GM10847 (cell line): Measurements from ENCODE around the gene NENF.

Experiments used
- POLR2A ChIP-seq: IDR thresholded peaks from 2 replicates; pipeline ENCODE4 v1.6.1; 2011; ENCODE audit not compliant: insufficient read length; ENCODE audit errors: extremely low read depth

NENF gene

GRCh38 chr1:212423879-212424278 lies 8.8 kb upstream of the NENF start:
- no peak for TF ChIP-seq POLR2A

DNA sequence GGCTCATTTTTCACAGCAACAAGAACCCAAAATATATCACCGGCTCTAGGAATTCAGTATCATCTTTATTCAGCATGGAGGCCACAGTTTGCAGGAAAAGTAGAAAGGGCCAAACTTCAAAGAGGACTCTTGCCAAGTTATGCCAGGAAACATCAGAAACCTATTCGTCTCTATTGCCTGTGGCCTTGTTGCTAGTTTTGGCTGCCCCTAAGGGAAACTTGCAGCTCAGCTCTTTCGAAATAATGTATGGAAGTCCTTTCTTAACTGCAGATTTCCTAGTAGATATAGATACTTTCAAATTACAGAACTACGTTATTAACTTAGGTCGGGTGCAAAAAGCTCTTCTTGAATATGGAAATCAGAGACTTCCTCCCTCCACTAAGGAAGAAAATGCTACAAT lies 4.2 kb upstream of the NENF start:
- no peak for TF ChIP-seq POLR2A

GRCh38 chr1:212430416-212430815 lies 2.3 kb upstream of the NENF start:
- no peak for TF ChIP-seq POLR2A

DNA sequence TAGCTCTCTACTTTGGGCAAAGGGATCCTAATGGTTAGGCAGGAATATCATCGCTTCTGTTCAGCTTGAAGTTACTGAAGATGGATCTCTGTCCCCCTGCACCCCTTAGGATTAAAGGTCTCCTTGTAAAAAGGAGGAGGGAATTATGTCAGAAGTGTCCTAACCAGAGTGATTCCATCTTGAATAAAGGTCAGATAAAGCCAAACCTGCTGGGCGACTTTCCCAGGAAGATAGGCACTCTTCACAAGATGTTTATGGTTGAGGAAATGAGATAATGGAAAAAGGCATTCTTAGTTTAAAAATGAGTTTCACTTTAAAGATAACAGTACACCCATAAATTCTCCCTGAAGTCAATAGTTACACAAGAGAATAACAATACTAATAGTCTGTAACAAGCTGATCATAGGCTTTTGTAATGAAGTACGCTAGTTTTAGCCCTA lies 1.7 kb upstream of the NENF start:
- no peak for TF ChIP-seq POLR2A

DNA sequence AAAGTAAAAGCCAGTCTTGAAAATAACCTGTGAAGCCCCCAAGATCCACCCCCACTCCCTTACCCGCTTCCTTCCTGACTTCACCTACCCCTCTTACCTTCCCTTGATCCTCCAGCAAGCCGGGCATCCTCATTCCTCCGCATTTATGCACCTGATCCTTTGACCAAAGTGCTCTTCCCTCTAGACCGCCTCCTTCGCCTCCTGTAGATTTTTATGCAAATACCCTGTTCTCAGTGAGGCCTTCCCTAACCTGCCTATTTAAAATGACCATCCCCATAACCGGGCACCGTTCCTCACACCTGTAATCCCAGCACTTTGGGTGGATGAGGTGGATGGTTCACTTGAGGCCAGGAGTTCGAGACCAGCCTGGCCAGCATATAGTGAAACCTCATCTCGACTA lies 1.1 kb upstream of the NENF start:
- TF ChIP-seq POLR2A = no peak

DNA sequence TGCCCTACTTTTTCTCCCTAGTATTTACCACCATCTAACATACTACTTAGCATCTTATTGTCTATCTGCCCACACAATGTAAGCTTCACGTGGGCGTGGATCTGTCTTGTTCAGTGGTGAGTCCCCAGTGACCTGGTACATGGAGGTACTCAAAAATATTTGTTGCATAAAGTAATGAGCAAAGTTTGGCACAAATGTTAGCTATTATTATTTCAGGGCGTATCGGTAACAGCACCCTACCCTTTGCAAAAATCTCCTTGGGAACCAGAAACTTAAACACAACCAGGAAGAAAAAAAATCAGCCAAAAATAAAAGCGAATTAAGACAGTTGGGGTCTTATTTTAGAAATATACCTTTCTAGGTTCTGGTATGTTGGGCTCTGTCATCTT lies 454 bp upstream of the NENF start:
- no peak for TF ChIP-seq POLR2A

DNA sequence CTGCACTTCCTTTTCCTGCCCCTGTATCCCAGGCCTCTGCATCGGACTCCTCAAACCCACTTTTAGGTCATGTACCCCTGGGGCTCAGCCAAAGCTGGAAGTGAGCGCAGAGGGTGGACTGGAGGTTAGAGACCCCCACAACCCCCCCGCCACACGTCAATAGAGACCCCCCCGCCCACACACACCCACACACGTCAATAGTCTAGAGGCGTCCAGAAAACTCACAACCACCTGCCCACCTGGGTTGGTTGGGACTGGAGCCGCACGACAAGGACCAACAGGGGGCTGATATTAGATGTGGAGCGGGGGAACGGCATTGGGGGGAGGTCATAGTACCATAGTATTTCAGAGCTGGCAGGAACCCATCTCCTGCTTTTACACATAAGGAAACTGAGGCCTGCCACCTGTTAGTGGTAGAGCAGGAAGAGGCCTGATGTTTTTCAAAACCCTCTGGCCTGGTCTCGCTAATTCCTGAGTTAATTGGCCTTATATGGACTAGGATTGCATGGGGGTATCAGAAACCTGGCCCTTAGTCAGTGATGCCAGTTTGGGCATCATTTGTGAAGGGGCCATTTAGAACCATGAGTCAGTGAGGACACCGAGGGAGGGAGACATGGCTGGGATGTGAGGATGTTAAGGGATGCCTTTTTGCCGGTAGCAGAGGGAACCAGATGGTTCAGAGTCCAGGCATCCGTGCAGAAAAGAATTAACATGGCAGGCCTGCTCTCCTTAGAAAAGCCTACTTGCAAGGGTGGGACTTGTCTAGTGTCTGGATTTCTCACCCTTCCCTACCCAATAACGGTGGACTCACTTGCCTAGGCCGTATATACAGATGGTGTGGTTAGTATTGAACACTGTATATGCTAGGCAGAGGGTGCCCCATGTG lies 1.1 kb downstream of the NENF start:
- TF ChIP-seq POLR2A = no peak

GRCh38 chr1:212434992-212435391 lies 2.3 kb downstream of the NENF start:
- TF ChIP-seq POLR2A = no peak

DNA sequence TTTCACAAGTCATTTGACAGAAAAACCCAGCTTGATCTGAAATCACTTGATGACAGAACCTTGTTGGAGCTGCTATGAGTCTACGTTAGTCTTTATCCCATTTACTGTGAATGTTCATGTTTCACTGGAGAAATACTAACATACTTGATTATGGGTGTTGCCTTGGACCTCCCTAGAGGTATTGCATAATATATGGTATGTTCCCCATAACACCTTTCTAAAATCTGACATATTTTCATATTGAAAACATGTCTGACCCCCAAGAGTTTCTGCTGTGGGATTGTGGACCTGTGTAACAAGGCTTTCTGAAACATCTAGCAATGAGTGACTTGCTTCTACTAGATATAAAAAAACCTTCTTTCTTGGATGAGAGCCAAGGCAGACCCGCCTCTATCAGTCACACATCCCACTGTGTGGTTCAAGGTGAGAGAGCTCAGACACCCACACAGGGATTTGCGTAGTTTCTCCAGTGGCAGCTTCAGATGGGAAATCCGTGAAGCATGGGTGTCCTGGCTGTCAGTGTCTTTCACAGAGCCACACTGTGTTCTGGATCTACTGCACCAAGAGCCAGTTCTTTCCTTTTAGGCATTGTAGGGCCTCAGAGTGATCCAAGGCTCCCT lies 4.6 kb downstream of the NENF start:
- TF ChIP-seq POLR2A = no peak

GRCh38 chr1:212438831-212439237 lies 6.1 kb downstream of the NENF start:
- TF ChIP-seq POLR2A = no peak

DNA sequence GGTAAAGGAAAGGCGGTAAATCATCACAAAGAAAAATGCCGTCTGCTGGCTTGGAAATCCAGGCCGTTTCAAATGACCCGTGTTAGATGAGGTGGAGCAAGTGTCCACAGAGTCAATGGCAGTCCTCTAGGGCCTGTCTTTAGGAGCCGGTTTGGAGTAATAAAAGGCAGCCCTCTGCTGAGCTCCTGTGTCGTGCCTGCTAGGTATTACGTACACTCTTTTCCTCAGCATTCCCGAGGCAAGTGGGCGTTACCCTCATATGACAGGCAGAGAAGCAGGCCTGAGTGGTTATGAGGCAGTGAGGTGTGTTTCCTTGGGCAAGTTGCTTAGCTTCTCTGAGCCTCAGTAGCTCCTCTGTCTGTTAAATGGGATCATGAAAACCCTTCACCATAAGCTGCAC lies 7.7 kb downstream of the NENF start:
- no peak for TF ChIP-seq POLR2A

DNA sequence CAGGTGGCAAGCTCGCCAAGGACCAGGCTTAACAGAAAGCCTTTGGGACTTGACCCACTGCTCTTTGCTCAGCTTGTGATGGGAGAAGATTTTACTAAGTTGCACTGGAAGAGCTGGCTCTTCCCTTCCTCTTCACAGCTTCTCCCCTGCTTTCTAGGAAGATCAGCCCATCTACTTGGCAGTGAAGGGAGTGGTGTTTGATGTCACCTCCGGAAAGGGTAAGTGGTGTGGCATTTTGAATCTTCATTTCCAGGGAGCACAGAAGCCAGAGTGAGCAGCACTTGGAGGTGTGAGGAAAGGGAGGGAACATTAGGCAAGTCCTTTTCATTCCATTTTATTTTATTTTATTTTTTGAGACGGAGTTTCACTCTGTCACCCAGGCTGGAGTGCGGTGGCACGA lies 9.7 kb downstream of the NENF start:
- no peak for TF ChIP-seq POLR2A

- no peak for TF ChIP-seq POLR2A
These were observed 13.6 kb downstream of the NENF start for GRCh38 chr1:212446333-212446732.

GRCh38 chr1:212447478-212447877 lies 14.8 kb downstream of the NENF start:
- no peak for TF ChIP-seq POLR2A

- no peak for TF ChIP-seq POLR2A
These were observed 17.7 kb downstream of the NENF start for GRCh38 chr1:212450331-212450881.
